NB4 (cell line): ENCODE measurements around the gene VIPR2.

Experiments used
- DNase-seq: peaks from one replicate; pipeline ENCODE4 v3.0.0; 2010; ENCODE audit warnings: low read depth
- H3K4me3 ChIP-seq: one replicate; pipeline ENCODE4 v1.5.1; 2011; ENCODE audit warnings: mild to moderate bottlenecking, low read depth, low read length, moderate library complexity
- MYC ChIP-seq: IDR thresholded peaks from 2 replicates; pipeline ENCODE4 v1.6.1; 2011; ENCODE audit warnings: low read depth, low read length
- POLR2A ChIP-seq: IDR thresholded peaks from 2 replicates; pipeline ENCODE4 v1.6.1; 2011; ENCODE audit warnings: mild to moderate bottlenecking; ENCODE audit not compliant: insufficient read length; ENCODE audit errors: extremely low read depth
- TF ChIP-seq, protein P1 (sequence below): IDR thresholded peaks from 2 replicates; pipeline ENCODE4 v1.6.1; 2011; ENCODE audit warnings: low read depth, low read length
- TF ChIP-seq, protein P2 (sequence below): IDR thresholded peaks from one replicate; pipeline ENCODE4 v1.5.1; 2012; ENCODE audit warnings: low read depth, low read length

The VIPR2 gene

DNA sequence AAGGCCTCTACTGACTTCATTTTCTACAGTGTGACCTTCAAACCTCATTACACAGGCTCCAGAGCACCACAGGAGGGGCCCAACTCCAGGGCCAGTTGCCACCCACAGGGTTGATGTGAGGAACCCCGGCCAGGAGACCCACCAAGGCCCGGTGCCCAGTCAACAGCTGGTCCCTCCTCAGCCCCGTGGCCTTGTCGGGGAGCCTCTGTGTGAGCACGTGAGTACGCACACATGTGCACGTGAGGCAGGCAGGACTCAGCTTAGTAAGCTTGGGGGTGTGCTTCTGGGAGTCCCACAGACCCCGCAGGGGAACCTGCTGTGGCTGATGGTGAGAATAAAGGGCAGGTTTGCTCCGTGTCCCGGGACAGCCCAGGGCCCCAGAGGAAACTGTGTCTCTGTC is 104.5 kb downstream of the VIPR2 start:
- TF ChIP-seq, protein P1, sequence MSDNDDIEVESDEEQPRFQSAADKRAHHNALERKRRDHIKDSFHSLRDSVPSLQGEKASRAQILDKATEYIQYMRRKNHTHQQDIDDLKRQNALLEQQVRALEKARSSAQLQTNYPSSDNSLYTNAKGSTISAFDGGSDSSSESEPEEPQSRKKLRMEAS: no peak
- TF ChIP-seq MYC (no peak), POLR2A (no peak)
- TF ChIP-seq, protein P2, sequence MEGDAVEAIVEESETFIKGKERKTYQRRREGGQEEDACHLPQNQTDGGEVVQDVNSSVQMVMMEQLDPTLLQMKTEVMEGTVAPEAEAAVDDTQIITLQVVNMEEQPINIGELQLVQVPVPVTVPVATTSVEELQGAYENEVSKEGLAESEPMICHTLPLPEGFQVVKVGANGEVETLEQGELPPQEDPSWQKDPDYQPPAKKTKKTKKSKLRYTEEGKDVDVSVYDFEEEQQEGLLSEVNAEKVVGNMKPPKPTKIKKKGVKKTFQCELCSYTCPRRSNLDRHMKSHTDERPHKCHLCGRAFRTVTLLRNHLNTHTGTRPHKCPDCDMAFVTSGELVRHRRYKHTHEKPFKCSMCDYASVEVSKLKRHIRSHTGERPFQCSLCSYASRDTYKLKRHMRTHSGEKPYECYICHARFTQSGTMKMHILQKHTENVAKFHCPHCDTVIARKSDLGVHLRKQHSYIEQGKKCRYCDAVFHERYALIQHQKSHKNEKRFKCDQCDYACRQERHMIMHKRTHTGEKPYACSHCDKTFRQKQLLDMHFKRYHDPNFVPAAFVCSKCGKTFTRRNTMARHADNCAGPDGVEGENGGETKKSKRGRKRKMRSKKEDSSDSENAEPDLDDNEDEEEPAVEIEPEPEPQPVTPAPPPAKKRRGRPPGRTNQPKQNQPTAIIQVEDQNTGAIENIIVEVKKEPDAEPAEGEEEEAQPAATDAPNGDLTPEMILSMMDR: no peak
- DNase-seq: no peak
- no peak overlapping the region for H3K4me3 ChIP-seq

DNA sequence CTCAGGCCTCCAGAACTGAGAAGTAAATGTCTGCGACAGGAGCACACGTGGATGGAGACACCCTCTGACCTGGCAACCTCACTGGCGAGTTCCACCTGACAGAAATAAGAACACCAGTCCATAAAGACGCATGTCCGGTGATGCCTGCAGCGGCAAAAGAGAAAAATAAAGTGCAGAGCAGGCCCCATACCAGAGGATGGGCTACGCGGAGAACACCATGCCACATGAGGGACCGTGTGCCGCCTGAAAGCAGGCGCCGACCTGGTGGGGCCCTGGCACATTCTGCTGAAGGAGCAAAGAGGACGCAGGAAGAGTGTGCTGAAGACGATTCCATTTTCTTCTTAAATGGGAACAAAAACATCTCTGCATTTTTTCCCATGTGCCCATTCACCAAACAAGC is 105.0 kb downstream of the VIPR2 start:
- TF ChIP-seq, protein P2: no peak
- TF ChIP-seq, protein P1: no peak
- TF ChIP-seq POLR2A: no peak
- no peak for TF ChIP-seq MYC
- DNase-seq: no peak
- H3K4me3 ChIP-seq: no peak overlapping the region

DNA sequence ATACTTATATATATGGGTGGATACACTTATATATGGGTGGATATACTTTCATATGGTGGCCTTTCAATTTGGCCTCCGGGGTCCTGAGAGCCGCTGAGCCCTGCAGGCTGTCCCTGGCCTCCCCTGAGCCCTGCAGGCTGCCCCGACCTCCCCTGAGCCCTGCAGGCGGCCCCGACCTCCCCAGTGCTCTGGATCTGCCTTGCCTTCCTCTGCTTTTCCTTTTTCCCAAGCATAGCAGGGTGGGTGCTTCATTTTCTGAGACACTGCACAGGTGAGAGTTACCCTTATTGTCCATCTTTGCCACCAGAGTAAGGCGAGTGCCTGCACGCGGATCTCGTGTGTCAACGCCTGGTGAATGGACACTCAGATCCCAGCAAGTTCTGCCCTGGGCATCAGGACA is 106.6 kb downstream of the VIPR2 start:
- TF ChIP-seq, protein P1: no peak
- TF ChIP-seq POLR2A (no peak), MYC (no peak)
- TF ChIP-seq, protein P2: no peak
- H3K4me3 ChIP-seq: no peak overlapping the region
- DNase-seq: no peak

DNA sequence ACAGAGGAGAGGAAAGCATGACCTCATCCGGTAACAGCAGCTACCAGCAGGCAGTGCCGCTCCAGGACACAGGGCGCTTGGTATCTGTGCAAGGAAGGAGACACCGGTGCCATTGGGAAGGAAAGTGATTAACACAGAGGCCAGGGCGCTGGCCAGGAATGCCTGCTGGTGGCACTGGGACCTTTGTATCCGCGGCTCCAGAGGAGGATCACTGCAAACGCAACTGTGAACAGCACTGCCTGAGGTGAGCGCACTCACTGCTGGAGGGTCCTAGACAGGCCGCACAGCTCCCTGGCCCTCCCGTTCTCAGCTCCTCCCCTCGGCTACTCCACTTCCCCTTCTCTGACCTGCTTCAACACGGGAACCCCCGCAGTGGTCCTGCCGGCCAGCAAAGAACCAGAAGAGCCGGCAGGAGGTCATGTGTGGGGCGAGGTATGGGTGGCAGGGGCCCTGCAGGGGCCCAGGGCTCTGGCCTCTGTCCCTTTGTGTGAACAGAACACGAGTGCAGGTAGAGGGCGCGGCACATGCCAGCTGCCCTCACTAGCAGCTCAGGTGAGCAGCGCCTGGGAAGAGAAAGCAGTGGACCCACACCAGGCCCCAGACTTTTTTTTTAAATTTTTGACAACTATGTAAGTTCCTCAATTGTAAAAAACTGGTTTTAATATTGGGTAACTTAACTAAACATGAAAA is 107.6 kb downstream of the VIPR2 start:
- peak; percentile 71 for DNase-seq
- no peak overlapping the region for H3K4me3 ChIP-seq
- TF ChIP-seq MYC (no peak), POLR2A (no peak)
- TF ChIP-seq, protein P2: no peak
- TF ChIP-seq, protein P1: no peak

DNA sequence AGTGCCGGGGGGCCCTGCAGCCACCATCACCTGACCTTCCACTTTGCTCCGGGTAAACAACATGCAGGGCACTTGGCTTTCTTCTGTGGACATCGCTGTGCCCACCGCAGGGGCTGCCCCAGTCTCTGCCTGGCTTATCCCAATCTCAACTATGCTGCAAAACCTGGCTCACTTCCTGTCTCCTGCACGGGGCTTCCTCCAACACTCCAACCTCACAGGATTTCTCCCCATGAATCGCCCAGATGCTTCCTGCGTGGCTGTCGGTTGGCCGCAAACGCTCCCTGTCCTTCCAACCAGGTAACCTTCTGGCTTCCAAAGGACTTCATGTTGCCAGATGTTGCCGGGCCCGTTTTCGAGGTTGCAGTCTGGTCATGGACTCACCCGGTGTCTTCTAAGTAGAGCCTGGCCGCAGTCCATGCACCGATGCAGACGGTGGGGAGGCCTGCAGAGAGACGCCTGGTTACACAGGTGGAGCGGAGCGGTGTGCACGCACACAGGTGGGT is 109.0 kb downstream of the VIPR2 start:
- DNase-seq: no peak
- TF ChIP-seq, protein P1: no peak
- TF ChIP-seq, protein P2: no peak
- TF ChIP-seq POLR2A (no peak), MYC (no peak)
- no peak overlapping the region for H3K4me3 ChIP-seq
